Measurements from ENCODE around the gene RPL19.

Gene RPL19

GRCh38 chr17:39209317-39210092 lies 9.4 kb downstream of the RPL19 start:
- Histone ChIP-seq H3K4me3 (replicated peaks; ENCODE audit: low read depth, low read length) (peak overlapping the region; percentile 36), H3K36me3 (ENCODE audit: control insufficient read depth, insufficient read depth, low read length) (peaks cover 2% of the 10 kb centered on the region), H3K27me3 (replicated peaks; ENCODE audit: control insufficient read depth, insufficient read depth, low read length) (no peaks in the 10 kb centered on the region; the same call in 1 of the 2 replicates)
- peak; percentile 54 for DNase-seq (ENCODE audit: extremely low read depth, insufficient read length)
- TF ChIP-seq, protein P1, sequence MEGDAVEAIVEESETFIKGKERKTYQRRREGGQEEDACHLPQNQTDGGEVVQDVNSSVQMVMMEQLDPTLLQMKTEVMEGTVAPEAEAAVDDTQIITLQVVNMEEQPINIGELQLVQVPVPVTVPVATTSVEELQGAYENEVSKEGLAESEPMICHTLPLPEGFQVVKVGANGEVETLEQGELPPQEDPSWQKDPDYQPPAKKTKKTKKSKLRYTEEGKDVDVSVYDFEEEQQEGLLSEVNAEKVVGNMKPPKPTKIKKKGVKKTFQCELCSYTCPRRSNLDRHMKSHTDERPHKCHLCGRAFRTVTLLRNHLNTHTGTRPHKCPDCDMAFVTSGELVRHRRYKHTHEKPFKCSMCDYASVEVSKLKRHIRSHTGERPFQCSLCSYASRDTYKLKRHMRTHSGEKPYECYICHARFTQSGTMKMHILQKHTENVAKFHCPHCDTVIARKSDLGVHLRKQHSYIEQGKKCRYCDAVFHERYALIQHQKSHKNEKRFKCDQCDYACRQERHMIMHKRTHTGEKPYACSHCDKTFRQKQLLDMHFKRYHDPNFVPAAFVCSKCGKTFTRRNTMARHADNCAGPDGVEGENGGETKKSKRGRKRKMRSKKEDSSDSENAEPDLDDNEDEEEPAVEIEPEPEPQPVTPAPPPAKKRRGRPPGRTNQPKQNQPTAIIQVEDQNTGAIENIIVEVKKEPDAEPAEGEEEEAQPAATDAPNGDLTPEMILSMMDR (IDR thresholded peaks at IDR 0.05; ENCODE audit: insufficient read depth, low read length, poor library complexity, severe bottlenecking), result no peak

DNA sequence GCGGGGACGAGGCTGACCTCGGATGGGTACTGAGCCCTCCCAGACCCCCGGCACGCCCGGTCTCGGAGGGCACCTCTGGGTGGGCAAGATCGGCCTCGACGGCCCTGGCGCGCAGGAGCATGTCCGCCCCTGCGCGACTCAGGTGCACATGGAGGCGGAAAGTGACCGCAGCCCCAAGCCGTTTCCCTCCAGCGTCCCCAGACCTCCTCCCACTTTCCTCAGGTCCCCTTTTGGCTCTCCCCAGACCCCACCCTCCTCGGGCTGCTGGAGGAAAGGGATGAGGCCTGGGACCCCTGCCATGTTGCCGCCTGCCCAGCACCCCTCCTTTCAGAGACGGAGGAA lies 10.0 kb downstream of the RPL19 start:
- Histone ChIP-seq H3K36me3 (ENCODE audit: control insufficient read depth, insufficient read depth, low read length) (no peaks in the 10 kb centered on the region; the same call in 1 of the 2 replicates), H3K4me3 (replicated peaks; ENCODE audit: low read depth, low read length) (peak overlapping the region; percentile 36), H3K27me3 (replicated peaks; ENCODE audit: control insufficient read depth, insufficient read depth, low read length) (no peaks in the 10 kb centered on the region; the same call in 1 of the 2 replicates)
- no peak for DNase-seq (ENCODE audit: extremely low read depth, insufficient read length)
- TF ChIP-seq, protein P1 (IDR thresholded peaks at IDR 0.05; ENCODE audit: insufficient read depth, low read length, poor library complexity, severe bottlenecking), result no peak

GRCh38 chr17:39212195-39212810 lies 12.2 kb downstream of the RPL19 start:
- H3K4me3 ChIP-seq (replicated peaks; ENCODE audit: low read depth, low read length), result no peak overlapping the region
- DNase-seq (ENCODE audit: extremely low read depth, insufficient read length), result no peak
- TF ChIP-seq, protein P1 (IDR thresholded peaks at IDR 0.05; ENCODE audit: insufficient read depth, low read length, poor library complexity, severe bottlenecking), result no peak

GRCh38 chr17:39212841-39213480 lies 12.9 kb downstream of the RPL19 start:
- TF ChIP-seq, protein P1 (IDR thresholded peaks at IDR 0.05; ENCODE audit: insufficient read depth, low read length, poor library complexity, severe bottlenecking), result no peak
- DNase-seq (ENCODE audit: extremely low read depth, insufficient read length), result no peak
- H3K36me3 ChIP-seq (ENCODE audit: control insufficient read depth, insufficient read depth, low read length), result no peaks in the 10 kb centered on the region
- no peak overlapping the region for H3K4me3 ChIP-seq (replicated peaks; ENCODE audit: low read depth, low read length)
- H3K27me3 ChIP-seq (replicated peaks; ENCODE audit: control insufficient read depth, insufficient read depth, low read length), result no peaks in the 10 kb centered on the region; the same call in none of the 2 replicates

More at GRCh38 chr17:39212195-39212810, 12.2 kb downstream of the RPL19 start:
- Histone ChIP-seq H3K36me3 (ENCODE audit: control insufficient read depth, insufficient read depth, low read length) (no peaks in the 10 kb centered on the region), H3K27me3 (replicated peaks; ENCODE audit: control insufficient read depth, insufficient read depth, low read length) (no peaks in the 10 kb centered on the region; the same call in none of the 2 replicates)

- Histone ChIP-seq H3K4me3 (replicated peaks; ENCODE audit: low read depth, low read length) (no peak overlapping the region), H3K36me3 (ENCODE audit: control insufficient read depth, insufficient read depth, low read length) (no peaks in the 10 kb centered on the region), H3K27me3 (replicated peaks; ENCODE audit: control insufficient read depth, insufficient read depth, low read length) (no peaks in the 10 kb centered on the region; the same call in none of the 2 replicates)
- TF ChIP-seq, protein P1 (IDR thresholded peaks at IDR 0.05; ENCODE audit: insufficient read depth, low read length, poor library complexity, severe bottlenecking), result no peak
- DNase-seq (ENCODE audit: extremely low read depth, insufficient read length), result no peak
Measured at GRCh38 chr17:39213852-39214251, 13.8 kb downstream of the RPL19 start.
